Epidermal melanocyte (primary cell): Measurements from ENCODE around the gene STEAP4.
"Not testable (repeated sequence)": the region's sequence is repeated elsewhere in the genome, so short reads cannot be mapped to it uniquely, and the experiment has no call there.

ENCODE experiments used
- DNase-seq: peaks from one replicate; pipeline ENCODE4 v3.0.0; 2011; ENCODE audit warnings: low spot score; ENCODE audit not compliant: insufficient read length

Gene STEAP4

DNA sequence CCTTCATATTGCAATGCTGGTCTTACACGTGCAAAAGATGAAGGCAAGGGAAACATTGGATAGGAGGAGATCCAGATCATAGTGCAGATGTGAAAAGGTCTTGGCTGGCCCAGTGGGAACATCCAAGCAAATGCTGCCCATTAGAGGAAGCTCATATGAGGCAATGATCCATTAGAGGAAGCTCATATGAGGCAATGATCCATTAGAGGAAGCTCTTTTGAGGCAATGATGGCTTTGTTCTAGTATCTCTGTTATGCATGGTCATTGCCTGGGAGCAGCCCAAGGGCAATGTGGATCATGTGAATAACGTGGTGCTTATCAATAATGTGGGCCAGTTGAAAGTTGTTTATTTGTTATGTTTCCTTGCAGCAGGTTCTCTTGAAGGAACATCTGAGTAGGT lies 37.8 kb downstream of the STEAP4 start:
- no peak for DNase-seq

DNA sequence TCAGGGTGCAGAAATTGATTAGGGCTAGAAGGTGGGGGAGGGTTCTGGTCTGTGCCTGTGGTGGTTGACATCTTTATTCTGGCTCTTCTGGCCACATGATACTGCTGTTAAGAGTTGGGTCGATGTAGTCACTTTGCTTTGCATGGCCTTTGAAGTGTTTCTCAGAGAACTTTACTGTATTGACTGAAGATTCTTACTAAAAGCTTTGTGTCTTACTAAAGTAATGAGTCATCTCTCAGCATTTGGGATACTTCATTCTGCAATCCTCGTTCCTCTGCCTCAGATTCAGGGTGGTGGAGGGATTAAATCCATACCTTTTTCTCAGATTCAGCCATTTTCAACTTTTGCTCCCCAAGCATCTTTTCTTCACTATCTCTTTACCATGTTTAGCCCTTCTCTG lies 38.6 kb downstream of the STEAP4 start:
- DNase-seq: no peak

GRCh38 chr7:88267421-88267820 lies 39.3 kb downstream of the STEAP4 start:
- no peak for DNase-seq

DNA sequence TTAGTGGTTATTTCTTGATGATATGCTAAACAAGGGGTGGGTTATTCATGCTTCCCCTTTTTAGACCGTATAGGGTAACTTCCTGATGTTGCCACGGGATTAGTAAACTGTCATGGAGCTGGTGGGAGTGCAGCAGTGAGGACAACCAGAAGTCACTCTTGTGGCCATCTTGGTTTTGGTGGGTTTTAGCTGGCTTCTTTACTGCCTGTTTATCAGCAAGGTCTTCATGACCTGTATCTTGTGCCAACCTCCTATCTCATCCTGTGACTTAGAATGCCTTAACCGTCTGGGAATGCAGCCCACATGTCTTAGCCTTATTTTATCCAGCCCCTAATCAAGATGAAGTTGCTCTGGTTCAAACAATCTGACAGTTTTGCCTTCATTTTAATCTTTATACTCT lies 41.7 kb downstream of the STEAP4 start:
- DNase-seq: not testable (repeated sequence)

- no peak for DNase-seq
These were observed 44.1 kb downstream of the STEAP4 start for GRCh38 chr7:88262562-88262961.

DNA sequence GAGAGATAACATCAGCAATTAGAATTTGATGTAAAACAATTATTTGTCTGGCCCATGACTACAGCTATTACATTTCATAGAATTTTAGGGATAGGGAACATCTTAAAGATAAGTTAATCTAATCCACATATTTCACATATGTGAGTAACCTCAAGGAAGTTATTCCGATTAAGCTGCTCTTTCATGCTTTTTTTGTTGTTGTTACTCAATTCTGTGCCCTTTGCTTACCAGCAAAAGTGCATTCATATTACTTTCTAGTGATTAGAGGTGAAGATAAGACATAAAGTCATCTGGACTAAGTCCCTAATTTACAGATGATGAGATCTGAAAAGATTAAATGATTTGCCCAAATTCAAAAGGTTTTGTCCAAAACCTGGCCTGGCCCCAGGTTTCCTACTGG lies 46.0 kb downstream of the STEAP4 start:
- DNase-seq: no peak

DNA sequence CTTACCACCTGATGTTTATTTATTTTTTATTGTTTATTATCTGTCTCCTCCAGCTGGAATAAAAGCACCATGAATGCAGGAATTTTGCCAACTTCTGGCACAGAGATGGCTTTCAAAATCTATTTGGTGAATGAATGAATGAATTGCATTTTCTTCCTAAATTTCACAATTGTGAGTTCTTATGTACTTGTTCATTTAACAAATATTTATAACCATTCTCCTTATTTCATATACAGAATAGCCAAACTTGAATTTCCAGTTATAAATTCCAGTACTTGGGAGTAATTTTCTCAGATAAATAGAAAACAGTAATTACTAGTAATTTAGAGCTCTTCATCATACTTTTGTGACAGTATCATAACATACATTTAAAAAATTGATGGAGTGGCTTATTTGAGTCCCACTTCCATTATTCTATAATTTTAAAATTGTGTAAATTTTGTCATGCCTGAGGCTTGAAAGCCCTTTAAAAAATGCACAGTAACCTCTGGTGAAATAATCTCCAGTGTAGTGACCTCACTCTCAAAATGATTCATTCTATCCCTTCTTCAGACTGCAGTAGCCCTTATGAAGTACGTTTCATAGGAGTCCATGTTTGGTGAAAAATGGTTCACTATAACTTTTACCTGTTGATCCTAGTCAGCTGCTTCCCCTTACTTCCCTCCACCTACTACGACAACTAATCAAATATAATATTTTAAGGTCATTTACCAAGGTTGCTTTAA lies 46.9 kb downstream of the STEAP4 start:
- DNase-seq: no peak

GRCh38 chr7:88258296-88258695 lies 48.4 kb downstream of the STEAP4 start:
- not testable (repeated sequence) for DNase-seq

GRCh38 chr7:88256906-88257305 lies 49.8 kb downstream of the STEAP4 start:
- DNase-seq: no peak

- DNase-seq: no peak
These were observed 51.8 kb downstream of the STEAP4 start for GRCh38 chr7:88254721-88255424.

DNA sequence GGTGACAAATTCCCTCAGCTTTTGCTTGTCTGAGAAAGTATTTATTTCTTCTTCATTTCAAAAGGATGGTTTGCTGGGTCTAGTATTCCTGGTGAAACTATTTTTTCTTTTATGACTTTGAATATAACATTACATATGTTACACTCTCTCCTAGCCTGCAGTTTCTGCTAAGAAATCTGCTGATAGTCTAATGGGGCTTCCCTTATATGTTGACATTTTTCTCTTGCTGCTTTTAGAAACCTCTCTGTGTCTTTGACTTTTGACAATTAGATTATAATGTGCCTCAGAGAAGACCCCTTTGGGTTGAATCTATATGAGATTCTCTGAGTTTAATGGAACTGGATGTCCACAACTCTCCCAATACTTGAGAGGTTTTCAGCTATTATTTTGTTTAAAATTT lies 53.1 kb downstream of the STEAP4 start:
- DNase-seq: no peak

- no peak for DNase-seq
These were observed 62.4 kb downstream of the STEAP4 start for GRCh38 chr7:88244258-88244657.

- peak; percentile 54 for DNase-seq
These were observed 63.3 kb downstream of the STEAP4 start for GRCh38 chr7:88243345-88243909.

DNA sequence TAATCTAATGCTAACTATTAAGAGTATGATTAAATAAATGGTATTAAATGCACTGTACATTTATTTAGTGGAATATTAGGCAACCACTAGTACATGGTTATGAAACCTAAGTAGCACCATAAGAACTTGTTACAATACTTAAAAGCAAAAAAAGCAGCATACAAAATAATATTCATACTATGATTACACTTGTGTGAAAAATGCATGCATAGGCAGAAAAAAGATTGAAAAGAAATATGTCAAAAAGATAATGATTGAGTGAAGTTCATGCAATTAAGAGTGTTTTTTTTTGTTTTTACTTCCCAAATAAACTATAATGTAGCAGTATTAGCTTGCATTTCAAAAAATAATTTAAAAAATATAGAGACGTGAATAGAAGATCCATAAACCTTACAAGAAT lies 66.8 kb downstream of the STEAP4 start:
- DNase-seq: no peak

- DNase-seq: no peak
These were observed 72.9 kb downstream of the STEAP4 start for GRCh38 chr7:88233828-88234227.

- no peak for DNase-seq
These were observed 76.0 kb downstream of the STEAP4 start for GRCh38 chr7:88230646-88231045.

- no peak for DNase-seq
These were observed 77.2 kb downstream of the STEAP4 start for GRCh38 chr7:88229302-88229995.

DNA sequence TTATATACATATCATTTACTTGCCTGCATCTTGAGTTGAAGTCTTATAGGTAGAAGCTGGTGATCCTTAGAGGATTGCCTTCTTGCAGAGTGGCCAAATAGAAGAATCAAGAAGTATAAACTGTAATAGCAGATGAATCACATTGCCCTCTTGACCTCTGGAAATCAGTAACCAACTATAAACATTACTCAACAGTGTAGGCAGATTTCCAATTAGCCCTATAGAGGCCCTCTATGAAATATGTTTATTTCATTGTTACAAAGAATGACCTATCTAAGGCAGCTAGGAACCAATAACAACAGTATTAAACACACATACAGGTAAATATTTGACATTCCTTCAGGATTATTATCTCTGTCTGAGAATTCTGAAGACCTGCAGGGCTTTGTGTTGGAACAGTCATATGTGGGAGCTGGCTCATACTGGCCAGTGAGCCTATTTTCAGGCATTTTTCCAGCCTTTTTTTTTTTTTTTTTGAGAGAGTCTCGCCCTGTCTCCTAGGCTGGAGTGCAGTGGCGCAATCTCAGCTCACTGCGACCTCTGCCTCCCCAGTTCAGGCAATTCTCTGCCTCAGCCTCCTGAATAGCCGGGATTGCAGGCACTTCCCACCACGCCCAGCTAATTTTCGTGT lies 79.7 kb downstream of the STEAP4 start:
- DNase-seq: no peak

GRCh38 chr7:88226201-88226600 lies 80.5 kb downstream of the STEAP4 start:
- no peak for DNase-seq

DNA sequence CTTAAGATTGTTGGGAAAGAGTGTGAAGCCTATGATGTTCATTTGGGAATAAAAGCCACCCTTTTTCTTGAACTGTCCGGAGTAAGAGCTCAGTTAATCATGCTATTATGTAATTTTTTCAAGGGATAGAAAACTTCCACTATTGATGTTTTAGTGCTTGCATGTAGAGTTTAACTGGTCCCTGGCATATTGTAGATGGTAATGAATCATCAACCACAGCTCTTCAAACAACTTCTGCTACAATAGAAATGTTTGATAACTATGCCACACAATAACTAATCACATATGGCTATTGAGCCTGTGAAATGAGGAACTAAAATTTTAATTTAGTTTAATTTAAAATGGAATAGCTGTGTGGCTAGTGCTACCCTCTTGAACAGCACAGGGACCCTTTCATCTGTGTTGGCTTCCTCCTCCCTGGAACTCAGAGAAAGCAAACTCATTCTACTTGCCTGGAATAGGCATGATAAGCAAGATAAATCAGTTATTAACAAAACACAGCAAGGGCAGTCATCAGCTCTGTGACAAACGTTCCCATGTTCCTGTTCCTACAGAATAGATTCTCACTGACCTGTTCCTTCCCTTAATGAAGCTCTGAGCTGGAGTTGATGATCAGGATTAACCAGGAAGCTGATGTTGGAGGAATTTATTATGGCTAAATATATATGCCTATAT lies 82.0 kb downstream of the STEAP4 start:
- DNase-seq: no peak

GRCh38 chr7:88223265-88223664 lies 83.4 kb downstream of the STEAP4 start:
- DNase-seq: no peak
